Astrocyte of the spinal cord (primary cell): Measurements from ENCODE around the gene MAP3K2.

Source experiments
- DNase-seq: peaks from one replicate; pipeline ENCODE4 v3.0.0; 2011; ENCODE audit warnings: low read depth, low spot score
- H3K4me3 ChIP-seq: 2 replicates; pipeline ENCODE4 v1.5.1; 2011; ENCODE audit warnings: low read depth, mild to moderate bottlenecking, low read length, moderate library complexity
- in situ Hi-C: cut with HindIII; loops from 2 replicates; pipeline ENCODE4 v1.10.0; 2017; ENCODE audit warnings: low sequenced_read_pairs
- TF ChIP-seq, protein P1 (sequence below): IDR thresholded peaks from 2 replicates; pipeline ENCODE4 v1.5.1; 2012; ENCODE audit warnings: low read depth, mild to moderate bottlenecking, low read length, inconsistent platforms

The MAP3K2 gene

DNA sequence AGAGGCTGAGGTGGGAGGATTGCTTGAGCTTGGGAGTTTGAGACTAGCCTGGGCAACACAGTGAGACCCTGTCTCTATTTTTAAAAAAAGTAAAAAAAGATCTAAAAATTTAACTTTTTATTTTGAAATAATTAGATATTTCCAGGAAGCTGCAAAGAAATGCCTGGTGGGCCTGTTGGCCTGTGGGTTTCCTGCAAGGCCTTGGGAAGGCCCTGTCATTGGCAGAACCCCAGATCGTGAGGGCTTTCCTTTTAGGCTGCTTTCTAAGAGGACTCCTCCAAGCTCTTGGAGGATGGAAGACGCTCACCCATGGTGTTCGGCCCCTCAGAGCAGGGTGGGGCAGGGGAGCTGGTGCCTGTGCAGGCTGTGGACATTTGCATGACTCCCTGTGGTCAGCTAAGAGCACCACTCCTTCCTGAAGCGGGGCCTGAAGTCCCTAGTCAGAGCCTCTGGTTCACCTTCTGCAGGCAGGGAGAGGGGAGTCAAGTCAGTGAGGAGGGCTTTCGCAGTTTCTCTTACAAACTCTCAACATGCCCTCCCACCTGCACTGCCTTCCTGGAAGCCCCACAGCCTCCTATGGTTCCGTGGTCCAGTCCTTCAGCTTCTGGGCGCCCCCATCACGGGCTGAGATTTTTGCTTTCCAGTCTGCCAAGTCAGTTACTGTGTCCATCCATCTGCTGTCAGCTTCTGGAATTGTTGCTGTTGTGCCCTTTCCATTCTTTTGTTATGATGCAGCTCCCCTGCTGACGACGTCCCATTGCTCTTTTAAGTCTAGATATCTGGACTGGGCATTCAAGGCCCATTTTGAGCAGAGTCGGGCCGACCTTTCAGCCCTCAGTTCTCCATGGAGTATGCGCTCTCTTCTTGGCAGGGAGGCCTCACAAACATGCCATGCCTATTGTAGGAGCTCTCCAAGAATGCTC is 37.1 kb upstream of the MAP3K2 start:
- no peak for DNase-seq
- TF ChIP-seq, protein P1, sequence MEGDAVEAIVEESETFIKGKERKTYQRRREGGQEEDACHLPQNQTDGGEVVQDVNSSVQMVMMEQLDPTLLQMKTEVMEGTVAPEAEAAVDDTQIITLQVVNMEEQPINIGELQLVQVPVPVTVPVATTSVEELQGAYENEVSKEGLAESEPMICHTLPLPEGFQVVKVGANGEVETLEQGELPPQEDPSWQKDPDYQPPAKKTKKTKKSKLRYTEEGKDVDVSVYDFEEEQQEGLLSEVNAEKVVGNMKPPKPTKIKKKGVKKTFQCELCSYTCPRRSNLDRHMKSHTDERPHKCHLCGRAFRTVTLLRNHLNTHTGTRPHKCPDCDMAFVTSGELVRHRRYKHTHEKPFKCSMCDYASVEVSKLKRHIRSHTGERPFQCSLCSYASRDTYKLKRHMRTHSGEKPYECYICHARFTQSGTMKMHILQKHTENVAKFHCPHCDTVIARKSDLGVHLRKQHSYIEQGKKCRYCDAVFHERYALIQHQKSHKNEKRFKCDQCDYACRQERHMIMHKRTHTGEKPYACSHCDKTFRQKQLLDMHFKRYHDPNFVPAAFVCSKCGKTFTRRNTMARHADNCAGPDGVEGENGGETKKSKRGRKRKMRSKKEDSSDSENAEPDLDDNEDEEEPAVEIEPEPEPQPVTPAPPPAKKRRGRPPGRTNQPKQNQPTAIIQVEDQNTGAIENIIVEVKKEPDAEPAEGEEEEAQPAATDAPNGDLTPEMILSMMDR, result no peak
- no peak overlapping the region for H3K4me3 ChIP-seq
- in situ Hi-C loops, result no loop called here

DNA sequence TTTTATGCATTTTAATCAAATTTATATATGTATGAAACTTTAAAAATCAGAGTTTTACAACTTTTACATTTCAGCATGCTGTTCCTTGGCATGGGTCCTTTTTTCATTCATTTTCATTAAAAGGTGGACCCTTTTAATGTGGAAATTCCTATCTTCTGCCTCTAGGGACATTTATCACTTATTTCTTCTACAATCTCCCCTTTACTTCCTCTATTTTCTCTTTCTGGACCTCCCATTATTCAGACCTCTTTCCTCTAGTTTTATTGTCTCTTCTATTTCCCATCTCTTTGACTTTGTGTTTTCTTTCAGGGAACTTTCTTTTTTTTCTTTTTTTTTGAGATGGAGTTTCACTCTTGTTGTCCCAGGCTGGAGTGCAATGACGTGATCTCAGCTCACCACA is 36.1 kb upstream of the MAP3K2 start:
- peak overlapping the region; percentile 31 for H3K4me3 ChIP-seq
- TF ChIP-seq, protein P1, result peak; percentile 9
- in situ Hi-C loops, result no loop called here
- DNase-seq, result no peak

DNA sequence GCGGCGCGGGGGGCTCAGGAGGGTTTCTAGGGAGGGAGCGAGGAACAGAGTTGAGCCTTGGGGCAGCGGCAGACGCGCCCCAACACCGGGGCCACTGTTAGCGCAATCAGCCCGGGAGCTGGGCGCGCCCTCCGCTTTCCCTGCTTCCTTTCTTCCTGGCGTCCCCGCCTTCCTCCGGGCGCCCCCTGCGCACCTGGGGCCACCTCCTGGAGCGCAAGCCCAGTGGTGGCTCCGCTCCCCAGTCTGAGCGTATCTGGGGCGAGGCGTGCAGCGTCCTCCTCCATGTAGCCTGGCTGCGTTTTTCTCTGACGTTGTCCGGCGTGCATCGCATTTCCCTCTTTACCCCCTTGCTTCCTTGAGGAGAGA is 35.7 kb upstream of the MAP3K2 start:
- TF ChIP-seq, protein P1, result no peak
- no peak for DNase-seq
- peak overlapping the region; percentile 31 for H3K4me3 ChIP-seq
- in situ Hi-C loops, result no loop called here

DNA sequence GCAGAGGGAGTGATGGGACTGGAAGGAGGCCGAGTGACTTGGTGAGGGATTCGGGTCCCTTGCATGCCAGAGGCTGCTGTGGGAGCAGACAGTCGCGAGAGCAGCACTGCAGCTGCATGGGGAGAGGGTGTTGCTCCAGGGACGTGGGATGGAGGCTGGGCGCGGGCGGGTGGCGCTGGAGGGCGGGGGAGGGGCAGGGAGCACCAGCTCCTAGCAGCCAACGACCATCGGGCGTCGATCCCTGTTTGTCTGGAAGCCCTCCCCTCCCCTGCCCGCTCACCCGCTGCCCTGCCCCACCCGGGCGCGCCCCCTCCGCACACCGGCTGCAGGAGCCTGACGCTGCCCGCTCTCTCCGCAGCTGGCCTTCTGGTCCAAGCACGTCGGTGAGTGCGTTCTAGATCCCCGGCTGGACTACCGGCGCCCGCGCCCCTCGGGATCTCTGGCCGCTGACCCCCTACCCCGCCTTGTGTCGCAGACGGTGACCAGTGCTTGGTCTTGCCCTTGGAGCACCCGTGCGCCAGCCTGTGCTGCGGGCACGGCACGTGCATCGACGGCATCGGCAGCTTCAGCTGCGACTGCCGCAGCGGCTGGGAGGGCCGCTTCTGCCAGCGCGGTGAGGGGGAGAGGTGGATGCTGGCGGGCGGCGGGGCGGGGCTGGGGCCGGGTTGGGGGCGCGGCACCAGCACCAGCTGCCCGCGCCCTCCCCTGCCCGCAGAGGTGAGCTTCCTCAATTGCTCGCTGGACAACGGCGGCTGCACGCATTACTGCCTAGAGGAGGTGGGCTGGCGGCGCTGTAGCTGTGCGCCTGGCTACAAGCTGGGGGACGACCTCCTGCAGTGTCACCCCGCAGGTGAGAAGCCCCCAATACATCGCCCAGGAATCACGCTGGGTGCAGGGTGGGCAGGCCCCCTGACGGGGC is 35.0 kb upstream of the MAP3K2 start:
- in situ Hi-C loops, result no loop called here
- DNase-seq, result no peak
- peak overlapping the region; percentile 31 for H3K4me3 ChIP-seq
- TF ChIP-seq, protein P1, result no peak

DNA sequence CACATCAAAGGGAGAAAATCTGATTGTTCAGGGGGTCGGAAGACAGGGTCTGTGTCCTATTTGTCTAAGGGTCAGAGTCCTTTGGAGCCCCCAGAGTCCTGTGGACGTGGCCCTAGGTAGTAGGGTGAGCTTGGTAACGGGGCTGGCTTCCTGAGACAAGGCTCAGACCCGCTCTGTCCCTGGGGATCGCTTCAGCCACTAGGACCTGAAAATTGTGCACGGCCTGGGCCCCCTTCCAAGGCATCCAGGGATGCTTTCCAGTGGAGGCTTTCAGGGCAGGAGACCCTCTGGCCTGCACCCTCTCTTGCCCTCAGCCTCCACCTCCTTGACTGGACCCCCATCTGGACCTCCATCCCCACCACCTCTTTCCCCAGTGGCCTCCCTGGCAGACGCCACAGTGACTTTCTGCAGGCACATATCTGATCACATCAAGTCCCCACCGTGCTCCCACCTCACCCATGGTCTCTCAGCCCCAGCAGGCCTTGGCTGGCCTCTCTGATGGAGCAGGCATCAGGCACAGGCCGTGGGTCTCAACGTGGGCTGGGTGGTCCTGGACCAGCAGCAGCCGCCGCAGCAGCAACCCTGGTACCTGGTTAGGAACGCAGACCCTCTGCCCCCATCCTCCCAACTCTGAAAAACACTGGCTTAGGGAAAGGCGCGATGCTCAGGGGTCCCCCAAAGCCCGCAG is 34.2 kb upstream of the MAP3K2 start:
- no peak overlapping the region for H3K4me3 ChIP-seq
- in situ Hi-C loops, result no loop called here
- DNase-seq, result no peak
- TF ChIP-seq, protein P1, result no peak

DNA sequence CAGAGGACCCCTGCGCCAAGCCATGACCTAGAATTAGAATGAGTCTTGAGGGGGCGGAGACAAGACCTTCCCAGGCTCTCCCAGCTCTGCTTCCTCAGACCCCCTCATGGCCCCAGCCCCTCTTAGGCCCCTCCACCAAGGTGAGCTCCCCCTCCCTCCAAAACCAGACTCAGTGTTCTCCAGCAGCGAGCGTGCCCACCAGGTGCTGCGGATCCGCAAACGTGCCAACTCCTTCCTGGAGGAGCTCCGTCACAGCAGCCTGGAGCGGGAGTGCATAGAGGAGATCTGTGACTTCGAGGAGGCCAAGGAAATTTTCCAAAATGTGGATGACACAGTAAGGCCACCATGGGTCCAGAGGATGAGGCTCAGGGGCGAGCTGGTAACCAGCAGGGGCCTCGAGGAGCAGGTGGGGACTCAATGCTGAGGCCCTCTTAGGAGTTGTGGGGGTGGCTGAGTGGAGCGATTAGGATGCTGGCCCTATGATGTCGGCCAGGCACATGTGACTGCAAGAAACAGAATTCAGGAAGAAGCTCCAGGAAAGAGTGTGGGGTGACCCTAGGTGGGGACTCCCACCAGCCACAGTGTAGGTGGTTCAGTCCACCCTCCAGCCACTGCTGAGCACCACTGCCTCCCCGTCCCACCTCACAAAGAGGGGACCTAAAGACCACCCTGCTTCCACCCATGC is 33.5 kb upstream of the MAP3K2 start:
- no peak overlapping the region for H3K4me3 ChIP-seq
- in situ Hi-C loops, result no loop called here
- DNase-seq, result no peak
- TF ChIP-seq, protein P1, result no peak
